GM12874 (cell line): ENCODE data around the gene PLD6.

Experiments
- CTCF ChIP-seq: IDR thresholded peaks from 2 replicates; pipeline ENCODE4 v1.5.1; 2011; ENCODE audit warnings: low read depth, mild to moderate bottlenecking, control low read depth, low read length, moderate library complexity; ENCODE audit not compliant: insufficient read depth

Gene PLD6

GRCh38 chr17:17223736-17224135 is 17.6 kb upstream of the PLD6 start:
- no peak for TF ChIP-seq CTCF

GRCh38 chr17:17221329-17221728 is 15.2 kb upstream of the PLD6 start:
- no peak for TF ChIP-seq CTCF

- TF ChIP-seq CTCF, result no peak
Observed at GRCh38 chr17:17220529-17220928, 14.4 kb upstream of the PLD6 start.

- no peak for TF ChIP-seq CTCF
Observed at GRCh38 chr17:17217995-17218394, 11.9 kb upstream of the PLD6 start.

- no peak for TF ChIP-seq CTCF
Observed at GRCh38 chr17:17216776-17217175, 10.6 kb upstream of the PLD6 start.

- no peak for TF ChIP-seq CTCF
Observed at GRCh38 chr17:17216236-17216635, 10.1 kb upstream of the PLD6 start.

GRCh38 chr17:17215575-17215974 is 9.4 kb upstream of the PLD6 start:
- TF ChIP-seq CTCF, result no peak
